Stimulated activated CD8-positive, alpha-beta memory T cell treated with anti-CD3 and anti-CD28 coated beads, Interleukin-4, amount 100 ng/mL, for 48 hours (primary cell): Measurements from ENCODE around the gene SCYL3.
"Not testable (repeated sequence)": the region's sequence is repeated elsewhere in the genome, so short reads cannot be mapped to it uniquely, and the experiment has no call there.

Experiments
- DNase-seq: peaks from one replicate; pipeline ENCODE4 v3.0.0-alpha.2; 2020

The SCYL3 gene

GRCh38 chr1:169869426-169869825, 24.3 kb downstream of the SCYL3 start:
- no peak for DNase-seq

GRCh38 chr1:169868978-169869377, 24.7 kb downstream of the SCYL3 start:
- DNase-seq: no peak

- DNase-seq: no peak
These were observed 26.6 kb downstream of the SCYL3 start for GRCh38 chr1:169867012-169867675.

GRCh38 chr1:169866577-169866976, 27.1 kb downstream of the SCYL3 start:
- no peak for DNase-seq

GRCh38 chr1:169864531-169864930, 29.2 kb downstream of the SCYL3 start:
- DNase-seq: not testable (repeated sequence)

GRCh38 chr1:169860750-169861149, 32.9 kb downstream of the SCYL3 start:
- no peak for DNase-seq

- DNase-seq: no peak
These were observed 33.5 kb downstream of the SCYL3 start for GRCh38 chr1:169860187-169860586.

GRCh38 chr1:169859001-169859400, 34.7 kb downstream of the SCYL3 start:
- DNase-seq: no peak

- no peak for DNase-seq
These were observed 35.2 kb downstream of the SCYL3 start for GRCh38 chr1:169858467-169858866.

GRCh38 chr1:169853341-169853740, 40.4 kb downstream of the SCYL3 start:
- DNase-seq: no peak

GRCh38 chr1:169849346-169850022, 44.2 kb downstream of the SCYL3 start:
- no peak for DNase-seq

GRCh38 chr1:169848456-169848855, 45.2 kb downstream of the SCYL3 start:
- DNase-seq: no peak

- no peak for DNase-seq
These were observed 48.6 kb downstream of the SCYL3 start for GRCh38 chr1:169844941-169845608.

GRCh38 chr1:169838942-169839341, 54.8 kb downstream of the SCYL3 start:
- DNase-seq: no peak

GRCh38 chr1:169836198-169836597, 57.5 kb downstream of the SCYL3 start:
- DNase-seq: no peak

GRCh38 chr1:169835647-169836046, 58.0 kb downstream of the SCYL3 start:
- no peak for DNase-seq

- no peak for DNase-seq
These were observed 58.8 kb downstream of the SCYL3 start for GRCh38 chr1:169834869-169835268.

- no peak for DNase-seq
These were observed 60.4 kb downstream of the SCYL3 start for GRCh38 chr1:169833179-169833901.

GRCh38 chr1:169829671-169830070, 64.0 kb downstream of the SCYL3 start:
- no peak for DNase-seq

- DNase-seq: no peak
These were observed 69.5 kb downstream of the SCYL3 start for GRCh38 chr1:169824153-169824552.

GRCh38 chr1:169821500-169821899, 72.2 kb downstream of the SCYL3 start:
- no peak for DNase-seq

GRCh38 chr1:169816617-169817016, 77.1 kb downstream of the SCYL3 start:
- no peak for DNase-seq

- no peak for DNase-seq
These were observed 79.4 kb downstream of the SCYL3 start for GRCh38 chr1:169814265-169814664.

GRCh38 chr1:169812131-169812530, 81.6 kb downstream of the SCYL3 start:
- DNase-seq: no peak
